T-helper 2 cell treated with Interferon-gamma antibody and Interleukin-4, amounts not matched to agents 5 μg/mL and 100 μg/mL, for 36 hours (primary cell): Measurements from ENCODE around the gene HGS.
A peak's percentile ranks its signal among the peaks of the same experiment; 100 is the strongest.

Experiments
- DNase-seq: peaks from one replicate; pipeline ENCODE4 v3.0.0; 2021; ENCODE audit warnings: low spot score
- H3K27ac Mint-ChIP-seq: one replicate; pipeline ENCODE4 v1.8.0; 2021; ENCODE audit warnings: mild to moderate bottlenecking, mixed read lengths
- H3K27me3 Mint-ChIP-seq: one replicate; pipeline ENCODE4 v1.8.0; 2021; ENCODE audit warnings: low read depth, mixed read lengths
- H3K36me3 Mint-ChIP-seq: one replicate; pipeline ENCODE4 v1.8.0; 2021; ENCODE audit warnings: low read depth, mixed read lengths
- H3K4me1 Mint-ChIP-seq: one replicate; pipeline ENCODE4 v1.8.0; 2021; ENCODE audit warnings: low read depth, mixed read lengths
- H3K4me3 Mint-ChIP-seq: one replicate; pipeline ENCODE4 v1.8.0; 2022; ENCODE audit warnings: mild to moderate bottlenecking, moderate library complexity, mixed read lengths
- H3K9me3 Mint-ChIP-seq: one replicate; pipeline ENCODE4 v1.8.0; 2021; ENCODE audit warnings: mixed read lengths

The HGS gene

DNA sequence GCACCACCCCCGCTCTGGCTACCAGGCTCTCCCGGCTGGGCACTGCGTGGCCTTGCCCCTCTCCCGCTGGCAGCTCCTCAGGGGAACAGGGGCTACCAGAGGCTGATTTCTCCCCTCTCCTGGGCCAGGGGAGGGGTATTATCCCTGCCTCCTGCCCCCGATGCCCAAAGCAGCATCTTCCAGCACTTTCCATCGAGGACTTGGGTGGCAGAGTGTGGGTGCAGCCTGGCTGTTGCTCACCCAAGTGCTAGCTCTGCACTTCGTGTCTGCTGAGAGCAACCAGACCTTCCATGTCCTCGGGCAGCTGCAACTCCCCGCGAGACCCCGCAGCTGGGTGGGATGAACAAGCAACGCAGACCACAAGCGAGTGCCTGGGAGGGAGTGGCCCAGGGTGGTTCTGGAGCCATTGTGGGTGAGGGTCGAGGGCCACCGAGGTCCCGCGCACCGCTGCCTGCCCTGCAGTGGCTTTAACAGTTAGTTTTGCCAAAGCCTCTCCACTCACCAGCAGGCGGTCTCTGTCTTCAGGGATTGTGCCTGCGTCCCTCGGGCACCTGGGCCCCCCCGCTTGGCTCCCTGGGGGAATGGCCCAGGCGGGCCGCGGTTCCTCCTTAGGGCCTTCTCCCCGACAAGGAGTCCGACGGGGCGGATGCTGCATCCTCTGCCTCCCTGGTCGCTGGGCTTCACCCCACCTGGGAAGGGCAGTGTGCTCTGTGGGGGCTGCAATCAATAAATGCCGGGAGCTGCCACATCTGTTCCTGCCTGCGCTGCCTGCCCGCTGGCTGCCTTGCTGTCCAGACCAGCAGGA lies 36.7 kb downstream of the HGS start:
- H3K4me1 Mint-ChIP-seq = peaks cover 3% of the 10 kb centered on the region
- H3K27me3 Mint-ChIP-seq = no peaks in the 10 kb centered on the region
- H3K9me3 Mint-ChIP-seq = no peaks in the 10 kb centered on the region
- H3K4me3 Mint-ChIP-seq = no peak overlapping the region
- no peaks in the 10 kb centered on the region for H3K36me3 Mint-ChIP-seq
- DNase-seq = no peak
- no peak overlapping the region for H3K27ac Mint-ChIP-seq

DNA sequence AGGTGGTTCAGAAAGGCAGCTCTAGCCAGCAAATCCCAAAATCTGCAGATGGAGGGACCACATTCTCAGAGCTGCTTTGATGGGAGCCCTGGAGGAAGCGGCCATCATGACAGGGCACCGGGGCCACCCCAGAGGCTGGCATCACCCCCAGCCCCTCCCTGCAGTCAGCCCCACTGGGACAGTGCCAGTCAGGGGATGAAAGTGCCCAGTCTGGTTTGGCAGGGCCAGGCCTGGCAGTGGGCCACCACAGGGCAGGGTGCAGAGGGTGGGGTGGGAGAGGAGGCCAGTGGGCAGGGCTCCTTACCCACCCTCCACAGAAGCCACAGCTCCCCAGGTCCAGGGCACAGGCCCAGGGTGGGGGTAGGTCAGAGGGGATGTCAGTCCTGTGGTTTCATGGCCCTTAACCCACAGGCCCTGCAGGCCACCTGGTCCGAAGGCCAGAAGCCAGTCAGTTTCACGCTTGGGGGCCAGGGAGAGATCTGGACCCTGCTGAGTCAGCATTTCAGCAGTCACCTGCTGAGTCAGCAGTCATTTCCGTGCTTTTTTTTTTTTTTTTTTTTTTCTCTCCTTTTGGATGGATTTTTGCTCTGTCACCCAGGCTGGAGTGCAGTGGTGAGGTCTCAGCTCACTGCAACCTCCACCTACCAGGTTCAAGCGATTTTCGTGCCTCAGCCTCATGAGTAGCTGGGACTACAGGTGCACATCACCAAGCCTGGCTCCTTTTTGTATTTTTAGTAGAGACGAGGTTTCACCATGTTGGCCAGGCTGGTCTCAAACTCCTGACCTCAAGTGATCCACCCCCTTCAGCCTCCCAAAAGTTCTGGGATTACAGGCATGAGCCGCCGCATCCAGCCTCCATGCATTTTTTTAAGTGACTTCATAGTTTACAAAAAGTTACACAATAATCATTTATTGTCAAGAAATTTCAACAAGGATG lies 38.6 kb downstream of the HGS start:
- H3K27ac Mint-ChIP-seq = no peak overlapping the region
- no peaks in the 10 kb centered on the region for H3K9me3 Mint-ChIP-seq
- H3K36me3 Mint-ChIP-seq = no peaks in the 10 kb centered on the region
- no peak overlapping the region for H3K4me3 Mint-ChIP-seq
- H3K4me1 Mint-ChIP-seq = peaks cover 3% of the 10 kb centered on the region
- peaks cover 2% of the 10 kb centered on the region for H3K27me3 Mint-ChIP-seq
- DNase-seq = no peak

DNA sequence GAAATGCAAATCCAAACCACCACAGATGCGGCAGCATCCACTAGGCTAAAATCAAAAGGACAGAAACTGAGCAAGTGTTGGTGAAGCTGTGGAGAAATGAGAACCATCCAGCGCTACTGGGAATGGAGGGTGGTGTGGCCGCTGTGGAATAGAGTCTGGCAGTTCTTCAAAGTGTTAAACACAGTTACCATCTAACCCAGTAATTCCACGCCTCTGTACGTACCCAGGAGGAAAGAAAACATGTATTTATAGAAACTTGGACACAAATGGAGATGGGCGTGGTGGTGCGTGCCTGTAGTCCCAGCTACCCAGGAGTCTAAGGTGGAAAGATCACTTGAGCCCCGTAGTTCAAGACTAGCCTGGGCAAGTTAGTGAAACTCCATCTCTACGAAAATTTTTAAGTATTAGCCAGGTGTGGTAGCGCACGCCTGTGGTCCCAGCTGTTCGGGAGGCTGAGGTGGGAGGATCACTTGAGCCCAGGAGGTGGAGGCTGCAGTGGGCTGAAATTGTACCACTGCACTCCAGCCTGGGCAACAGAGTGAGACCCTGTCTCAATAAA lies 39.9 kb downstream of the HGS start:
- Mint-ChIP-seq H3K27me3 (peaks cover 2% of the 10 kb centered on the region), H3K9me3 (no peaks in the 10 kb centered on the region), H3K4me1 (peaks cover 3% of the 10 kb centered on the region), H3K27ac (no peak overlapping the region), H3K4me3 (no peak overlapping the region), H3K36me3 (no peaks in the 10 kb centered on the region)
- no peak for DNase-seq

DNA sequence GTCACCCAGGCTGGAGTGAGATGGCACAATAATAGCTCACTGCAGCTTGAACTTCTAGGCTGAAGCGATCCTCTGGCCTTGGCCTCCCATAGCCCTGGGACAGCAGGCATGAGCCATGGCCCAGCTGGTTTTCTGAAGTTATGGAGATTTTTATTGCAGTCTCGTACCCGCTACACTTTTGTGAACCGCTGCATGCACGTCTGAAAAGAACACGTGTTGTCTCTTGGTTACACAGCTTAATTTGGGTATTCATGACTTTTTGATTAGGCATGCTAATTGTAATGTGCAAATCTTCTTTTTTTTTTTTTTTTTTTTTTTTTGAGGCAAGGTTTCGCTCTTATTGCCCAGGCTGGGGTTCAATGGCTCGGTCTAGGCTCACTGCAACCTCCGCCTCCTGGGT lies 41.6 kb downstream of the HGS start:
- Mint-ChIP-seq H3K4me1 (peaks cover 3% of the 10 kb centered on the region), H3K9me3 (no peaks in the 10 kb centered on the region), H3K4me3 (no peak overlapping the region), H3K27ac (no peak overlapping the region), H3K36me3 (no peaks in the 10 kb centered on the region), H3K27me3 (peaks cover 2% of the 10 kb centered on the region)
- no peak for DNase-seq

DNA sequence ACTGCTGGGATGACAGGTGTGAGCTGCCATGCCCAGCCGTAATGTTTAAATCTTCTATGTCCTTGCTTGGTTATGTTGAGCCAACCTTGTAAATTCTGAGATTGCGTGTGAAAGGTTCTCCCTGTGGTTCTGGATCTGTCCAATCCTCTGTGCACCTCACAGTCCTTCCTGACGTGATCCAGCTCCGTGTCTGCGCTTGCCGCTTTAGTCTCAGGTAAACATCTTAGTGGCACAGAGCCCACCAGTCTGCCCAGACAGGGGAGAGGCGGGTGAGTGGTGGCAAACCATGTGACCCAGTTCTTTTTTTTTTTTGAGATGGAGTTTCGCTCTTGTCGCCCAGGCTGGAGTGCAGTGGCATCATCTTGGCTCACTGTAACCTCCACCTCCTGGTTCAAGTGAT lies 42.2 kb downstream of the HGS start:
- Mint-ChIP-seq H3K4me1 (peaks cover 3% of the 10 kb centered on the region), H3K4me3 (no peak overlapping the region), H3K27me3 (peaks cover 4% of the 10 kb centered on the region), H3K27ac (no peak overlapping the region), H3K36me3 (no peaks in the 10 kb centered on the region), H3K9me3 (no peaks in the 10 kb centered on the region)
- DNase-seq = no peak

DNA sequence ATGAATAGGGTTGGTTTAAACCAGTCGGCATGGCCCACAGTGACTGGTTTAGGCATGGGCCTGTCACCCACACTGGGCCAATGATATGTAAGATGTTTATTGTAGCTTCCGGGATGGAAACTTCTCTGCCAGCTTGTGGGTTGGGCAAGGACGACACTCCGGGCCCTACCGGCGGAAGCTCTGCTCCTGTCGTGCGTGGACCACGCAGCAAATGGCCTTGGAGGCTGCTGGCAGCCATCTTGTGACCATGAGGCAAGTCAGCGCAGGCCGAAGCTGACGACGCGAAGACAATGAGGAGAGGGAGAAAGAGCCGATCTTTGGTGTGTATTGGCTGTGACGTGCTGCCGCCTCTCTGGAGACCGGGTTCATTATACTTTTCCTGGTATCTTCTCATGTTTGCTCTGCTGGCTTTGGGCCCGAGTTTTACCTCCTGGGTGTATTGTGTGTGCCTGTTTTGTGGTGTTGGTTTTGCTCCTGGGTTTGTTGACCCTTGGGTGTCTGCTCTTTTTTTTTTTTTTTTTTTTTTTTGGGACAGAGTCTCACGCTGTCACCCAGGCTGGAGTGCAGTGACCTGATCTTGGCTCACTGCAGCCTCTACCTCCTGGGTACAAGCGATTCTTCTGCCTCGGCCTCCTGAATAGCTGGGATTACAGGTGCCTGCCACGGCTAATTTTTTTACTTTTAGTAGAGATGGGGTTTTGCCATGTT lies 43.7 kb downstream of the HGS start:
- DNase-seq = no peak
- H3K9me3 Mint-ChIP-seq = no peaks in the 10 kb centered on the region
- H3K4me3 Mint-ChIP-seq = no peak overlapping the region
- H3K4me1 Mint-ChIP-seq = peaks cover 6% of the 10 kb centered on the region
- no peak overlapping the region for H3K27ac Mint-ChIP-seq
- no peaks in the 10 kb centered on the region for H3K36me3 Mint-ChIP-seq
- H3K27me3 Mint-ChIP-seq = peaks cover 8% of the 10 kb centered on the region

DNA sequence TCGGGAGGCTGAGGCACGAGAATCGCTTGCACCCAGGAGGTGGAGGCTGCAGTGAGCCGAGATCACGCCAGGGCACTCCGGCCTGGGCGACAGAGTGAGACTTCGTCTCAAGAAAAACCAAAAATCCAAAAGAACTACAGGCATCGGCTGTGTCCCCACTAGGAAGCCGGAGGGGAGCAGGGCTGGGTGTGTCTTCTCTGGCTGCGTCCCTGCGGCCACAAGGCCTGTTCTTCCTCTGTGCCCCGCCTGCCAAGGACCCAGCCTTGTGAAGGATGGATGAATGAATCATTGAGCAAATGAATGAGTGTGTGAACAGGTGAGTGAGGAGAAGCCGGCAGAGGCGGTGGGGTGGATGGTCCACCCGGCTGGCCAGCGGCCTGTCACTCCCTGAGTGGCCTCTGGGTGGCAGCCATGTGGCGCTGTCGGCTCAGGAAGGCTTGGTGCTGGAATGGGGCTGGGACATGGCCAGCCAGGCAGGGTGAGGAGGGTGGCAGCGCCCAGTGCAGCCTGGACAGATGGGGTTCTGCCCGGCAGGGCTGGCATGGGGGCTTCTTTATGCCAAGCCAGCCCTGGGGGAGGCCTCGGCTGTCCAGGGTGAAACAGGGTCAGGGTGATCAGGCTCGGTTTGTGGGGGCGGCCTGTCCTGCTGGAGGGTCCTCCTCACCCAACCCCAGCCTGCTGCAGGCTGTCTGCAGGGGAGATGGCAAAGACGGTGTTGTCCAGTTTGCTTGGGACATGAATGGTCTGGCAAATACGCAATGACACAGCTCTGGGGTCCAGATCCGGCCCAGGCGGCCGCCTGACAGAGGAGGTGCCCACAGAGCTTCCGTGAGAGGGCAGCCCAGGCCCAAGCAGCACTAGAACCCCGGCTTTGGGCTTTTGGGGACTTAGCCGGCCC lies 49.9 kb downstream of the HGS start:
- Mint-ChIP-seq H3K27me3 (peaks cover 13% of the 10 kb centered on the region), H3K9me3 (no peaks in the 10 kb centered on the region), H3K4me3 (no peak overlapping the region), H3K4me1 (peaks cover 10% of the 10 kb centered on the region), H3K36me3 (no peaks in the 10 kb centered on the region), H3K27ac (no peak overlapping the region)
- peak; percentile 65 for DNase-seq

DNA sequence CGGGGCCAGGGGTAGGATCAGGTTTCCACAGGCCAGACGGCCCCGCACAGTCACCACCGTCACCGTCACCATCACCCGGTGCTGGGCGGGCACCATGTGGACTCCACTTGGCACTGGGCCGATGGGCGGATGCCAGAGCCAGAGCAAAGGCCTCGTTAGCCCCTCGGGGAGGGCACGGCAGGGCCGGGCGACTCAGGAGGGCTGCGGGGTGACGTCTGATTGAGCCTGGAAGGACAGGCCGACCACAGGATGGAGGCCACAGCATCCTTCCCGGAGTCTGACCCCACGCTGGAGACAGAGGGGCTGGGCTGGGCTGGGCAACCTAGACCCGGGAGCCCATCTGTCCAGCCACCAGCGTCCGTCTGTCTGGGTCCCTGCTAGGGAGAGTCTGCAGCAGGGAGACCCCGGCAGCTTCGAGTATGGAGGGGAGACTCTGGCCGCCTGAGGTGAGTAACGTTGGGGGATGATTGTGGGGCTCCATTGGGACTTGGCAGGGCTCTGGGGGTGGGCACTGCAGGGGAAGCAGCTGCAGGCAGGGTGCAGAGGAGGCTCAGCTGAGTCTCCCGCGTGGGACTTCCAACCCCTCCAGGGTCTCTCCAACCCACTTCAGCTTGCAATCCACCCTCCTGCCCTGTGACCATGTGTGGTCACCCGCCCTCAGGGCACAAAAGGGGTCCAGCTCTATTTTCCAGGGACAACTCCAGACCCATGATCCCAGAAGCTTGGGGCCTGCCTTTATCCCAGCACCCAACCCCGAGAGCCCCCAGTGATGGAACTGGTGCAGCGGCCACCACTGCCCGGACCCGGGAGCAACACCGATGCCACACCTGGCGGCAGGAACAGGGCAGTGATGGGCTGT lies 50.8 kb downstream of the HGS start:
- Mint-ChIP-seq H3K4me1 (peaks cover 10% of the 10 kb centered on the region), H3K27ac (no peak overlapping the region), H3K4me3 (no peak overlapping the region), H3K36me3 (no peaks in the 10 kb centered on the region), H3K9me3 (no peaks in the 10 kb centered on the region), H3K27me3 (peaks cover 13% of the 10 kb centered on the region)
- DNase-seq = no peak

DNA sequence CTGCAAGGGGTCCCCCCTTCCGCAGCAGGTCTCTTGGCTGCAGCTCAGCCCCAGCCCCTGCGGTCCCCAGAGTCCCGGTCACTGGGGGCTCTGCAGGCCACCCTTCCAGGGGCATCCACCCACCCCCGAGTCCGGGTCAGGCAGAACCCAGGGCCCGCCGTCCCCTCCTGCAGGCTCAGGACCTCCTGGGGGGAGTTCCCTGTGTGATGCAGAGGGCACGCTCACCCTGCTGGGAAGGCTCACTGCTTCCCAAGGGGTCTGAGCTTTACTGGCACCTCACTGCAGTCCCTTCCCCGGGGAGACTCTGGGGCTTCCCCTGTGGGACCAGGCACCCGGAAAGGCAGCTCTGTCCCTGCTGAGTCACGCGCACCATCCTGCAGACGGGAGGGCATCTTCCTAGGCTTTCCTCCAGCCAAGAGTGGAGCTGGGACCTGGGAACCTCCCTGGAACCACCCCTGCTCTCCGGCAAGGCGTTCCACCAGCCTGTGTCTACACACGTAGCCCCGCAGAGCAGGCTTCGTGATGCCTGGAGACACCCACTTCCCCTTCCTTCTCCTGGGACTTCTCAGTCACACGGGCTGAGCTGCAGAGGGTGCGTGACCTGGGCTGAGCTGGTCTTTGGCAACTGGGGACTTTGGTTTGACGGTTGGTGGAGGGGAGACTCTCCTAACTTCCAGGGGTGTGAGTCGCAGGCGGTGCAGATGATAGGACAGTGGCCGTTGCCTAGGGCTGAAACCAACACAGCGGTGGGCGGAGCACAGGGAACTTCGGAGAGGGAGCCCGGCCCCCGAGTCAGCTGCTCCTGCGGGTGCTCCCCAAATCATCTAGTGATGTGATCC lies 51.7 kb downstream of the HGS start:
- Mint-ChIP-seq H3K4me1 (peaks cover 10% of the 10 kb centered on the region), H3K27ac (peak overlapping the region; percentile 45), H3K9me3 (no peaks in the 10 kb centered on the region), H3K27me3 (peaks cover 15% of the 10 kb centered on the region), H3K36me3 (no peaks in the 10 kb centered on the region), H3K4me3 (peak overlapping the region; percentile 73)
- no peak for DNase-seq

DNA sequence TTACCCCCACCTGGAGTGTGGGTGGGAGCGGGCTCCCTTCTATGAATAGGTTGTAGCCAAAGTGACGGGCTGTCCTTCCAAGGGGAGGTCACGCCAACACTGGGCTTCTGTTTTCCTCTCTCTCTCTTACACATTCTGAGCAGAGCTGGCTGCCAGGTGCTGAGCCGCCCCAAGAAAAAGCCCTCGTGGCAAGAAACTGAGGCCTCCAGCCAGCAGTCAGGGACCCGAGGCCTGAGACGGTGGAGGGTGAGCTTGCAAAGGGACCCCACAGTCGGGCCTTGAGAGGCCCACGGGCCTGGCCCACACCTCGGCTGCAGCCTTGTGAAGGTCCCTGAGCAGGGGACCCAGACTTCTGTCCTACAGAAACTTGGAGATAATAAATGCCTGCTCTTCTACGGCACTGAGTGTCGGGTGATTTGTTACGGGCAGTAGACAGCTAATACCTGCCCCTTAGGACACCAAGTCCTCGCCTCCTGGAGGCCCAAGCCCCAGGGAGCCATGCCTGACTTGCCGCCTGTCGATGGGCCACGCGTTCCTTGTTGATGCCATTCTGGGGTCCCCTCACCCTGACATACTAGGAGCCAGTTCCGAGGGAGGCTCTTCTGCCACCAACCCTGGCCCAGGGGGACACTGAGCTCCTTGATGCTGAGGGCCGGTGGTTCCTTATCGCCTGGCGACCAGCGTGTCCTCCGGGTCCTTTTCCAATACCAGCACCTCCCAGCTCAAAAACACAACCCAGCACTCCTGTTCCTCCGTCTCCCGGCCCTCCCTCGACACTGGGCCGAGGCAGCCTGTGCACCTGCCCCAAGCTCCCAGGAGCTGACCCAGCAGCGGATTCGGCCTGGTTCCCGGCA lies 54.4 kb downstream of the HGS start:
- Mint-ChIP-seq H3K4me3 (no peak overlapping the region), H3K4me1 (peaks cover 7% of the 10 kb centered on the region), H3K27ac (no peak overlapping the region), H3K9me3 (no peaks in the 10 kb centered on the region), H3K27me3 (peaks cover 14% of the 10 kb centered on the region), H3K36me3 (no peaks in the 10 kb centered on the region)
- no peak for DNase-seq

DNA sequence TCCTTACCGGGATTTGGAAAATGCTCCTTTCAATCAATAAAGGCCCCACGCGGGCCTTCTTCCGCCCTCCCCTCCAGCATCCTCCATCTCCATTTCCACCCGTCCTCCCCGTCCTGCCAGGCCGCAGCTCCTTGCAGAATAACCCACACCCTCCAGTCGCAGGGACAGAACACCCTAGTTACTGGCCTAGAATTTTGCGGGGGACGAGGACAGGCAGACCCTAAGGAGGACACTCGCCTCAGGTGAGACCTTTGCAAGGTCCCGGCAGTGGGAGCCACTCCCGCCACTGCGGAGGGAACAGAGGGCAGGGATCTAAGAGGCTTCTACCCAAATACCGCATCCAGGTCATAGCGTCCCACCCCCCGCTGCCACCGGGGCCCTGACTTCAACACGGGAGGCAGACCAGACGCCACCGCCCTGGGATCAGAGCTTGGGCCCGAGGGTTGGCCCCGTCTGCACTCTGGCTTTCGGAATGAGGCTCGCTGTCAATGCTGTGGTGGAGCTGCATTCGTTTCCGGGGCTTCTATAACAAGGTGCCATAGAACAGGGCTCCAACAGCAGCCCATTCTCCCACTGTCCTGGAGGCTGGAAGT lies 55.1 kb downstream of the HGS start:
- Mint-ChIP-seq H3K36me3 (no peaks in the 10 kb centered on the region), H3K27ac (no peak overlapping the region), H3K4me3 (no peak overlapping the region), H3K27me3 (peaks cover 14% of the 10 kb centered on the region), H3K4me1 (peaks cover 7% of the 10 kb centered on the region), H3K9me3 (no peaks in the 10 kb centered on the region)
- no peak for DNase-seq
